DOHH2 (cell line): ENCODE results near the gene DNAJB4.

Source experiments
- CTCF ChIP-seq: fragments of 200-600 bp; sonication (generic); IDR thresholded peaks from one replicate; pipeline ENCODE4 v1.5.1; 2014; ENCODE audit warnings: antibody characterized with exemption, mild to moderate bottlenecking, low read depth, low read length; ENCODE audit not compliant: poor library complexity, severe bottlenecking
- EZH2phosphoT487 ChIP-seq: fragments of 200-600 bp; sonication (generic); IDR thresholded peaks from 2 replicates; pipeline ENCODE4 v1.6.1; 2017; ENCODE audit warnings: borderline replicate concordance, mild to moderate bottlenecking, antibody characterized with exemption, low read length, moderate library complexity, mixed read lengths

DNA sequence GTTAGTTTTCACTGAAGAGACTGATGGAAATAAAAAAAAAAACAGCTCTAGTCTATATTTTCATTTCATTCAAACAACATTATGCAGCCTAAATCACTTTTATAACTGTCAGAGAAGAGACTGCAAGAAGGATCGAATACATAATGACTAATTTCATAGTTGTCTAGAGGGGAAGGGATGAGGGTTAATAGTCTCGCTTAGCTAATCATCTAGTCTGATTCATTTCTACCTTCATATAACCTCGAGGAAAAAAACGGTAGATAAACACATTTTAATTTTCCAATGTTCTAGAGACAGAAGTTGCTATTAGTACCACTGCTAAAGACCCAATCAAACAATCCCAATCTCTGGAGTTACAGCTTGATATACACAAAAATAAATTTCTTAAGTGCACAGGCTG is 29.4 kb upstream of the DNAJB4 start:
- TF ChIP-seq CTCF, result no peak
- no peak for TF ChIP-seq EZH2phosphoT487
